OCI-LY7 (cell line): ENCODE measurements around the gene CTCF.

Experiments used
- EZH2phosphoT487 ChIP-seq: fragments of 200-600 bp; sonication (generic); IDR thresholded peaks from 2 replicates; pipeline ENCODE4 v1.6.1; 2018; ENCODE audit warnings: low read depth, borderline replicate concordance, mild to moderate bottlenecking, mixed run types, antibody characterized with exemption, low read length, moderate library complexity, mixed read lengths
- TF ChIP-seq, protein P1 (sequence below): fragments of 200-600 bp; sonication (generic); conservative IDR thresholded peaks from 2 replicates; pipeline ENCODE4 v1.5.1; 2014; ENCODE audit warnings: mild to moderate bottlenecking, antibody characterized with exemption, low read length, moderate library complexity, mixed read lengths

DNA sequence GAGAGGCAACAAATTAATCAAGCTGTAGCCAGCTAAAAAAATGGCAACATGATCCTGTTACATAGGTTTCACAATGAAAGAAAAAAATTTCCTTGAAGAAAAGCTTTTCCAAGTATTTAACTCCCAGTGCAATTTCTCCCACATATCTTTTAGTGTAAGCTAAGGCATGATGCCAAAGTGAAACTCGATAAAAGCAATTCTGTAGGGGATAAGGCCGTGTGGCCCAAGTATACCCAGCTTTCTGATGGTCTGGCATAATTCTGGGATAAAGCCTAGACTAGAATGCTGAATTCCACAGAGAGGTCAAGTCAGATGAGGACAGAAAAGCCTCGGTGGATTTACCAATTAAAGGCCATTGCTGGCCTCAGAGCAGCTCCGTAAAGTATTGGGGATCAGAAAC, 36.2 kb downstream of the CTCF start:
- TF ChIP-seq EZH2phosphoT487, result no peak
- TF ChIP-seq, protein P1, sequence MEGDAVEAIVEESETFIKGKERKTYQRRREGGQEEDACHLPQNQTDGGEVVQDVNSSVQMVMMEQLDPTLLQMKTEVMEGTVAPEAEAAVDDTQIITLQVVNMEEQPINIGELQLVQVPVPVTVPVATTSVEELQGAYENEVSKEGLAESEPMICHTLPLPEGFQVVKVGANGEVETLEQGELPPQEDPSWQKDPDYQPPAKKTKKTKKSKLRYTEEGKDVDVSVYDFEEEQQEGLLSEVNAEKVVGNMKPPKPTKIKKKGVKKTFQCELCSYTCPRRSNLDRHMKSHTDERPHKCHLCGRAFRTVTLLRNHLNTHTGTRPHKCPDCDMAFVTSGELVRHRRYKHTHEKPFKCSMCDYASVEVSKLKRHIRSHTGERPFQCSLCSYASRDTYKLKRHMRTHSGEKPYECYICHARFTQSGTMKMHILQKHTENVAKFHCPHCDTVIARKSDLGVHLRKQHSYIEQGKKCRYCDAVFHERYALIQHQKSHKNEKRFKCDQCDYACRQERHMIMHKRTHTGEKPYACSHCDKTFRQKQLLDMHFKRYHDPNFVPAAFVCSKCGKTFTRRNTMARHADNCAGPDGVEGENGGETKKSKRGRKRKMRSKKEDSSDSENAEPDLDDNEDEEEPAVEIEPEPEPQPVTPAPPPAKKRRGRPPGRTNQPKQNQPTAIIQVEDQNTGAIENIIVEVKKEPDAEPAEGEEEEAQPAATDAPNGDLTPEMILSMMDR, result no peak
